HG02678 (cell line): ENCODE data around the gene IER2.
"Not testable (repeated sequence)": the region's sequence is repeated elsewhere in the genome, so short reads cannot be mapped to it uniquely, and the experiment has no call there.

Source experiments
- ATAC-seq: cut with Tn5 transposase; IDR thresholded peaks from one replicate; pipeline ENCODE4 v1.9.1; 2021; ENCODE audit warnings: mild to moderate bottlenecking, moderate library complexity; ENCODE audit not compliant: unreplicated experiment

IER2 gene

GRCh38 chr19:13138171-13138915 lies 11.9 kb upstream of the IER2 start:
- no peak for ATAC-seq

- ATAC-seq = no peak
Observed at GRCh38 chr19:13138916-13139198, 11.4 kb upstream of the IER2 start.

- ATAC-seq = no peak
Observed at GRCh38 chr19:13139633-13140311, 10.4 kb upstream of the IER2 start.

- ATAC-seq = no peak
Observed at GRCh38 chr19:13146763-13147563, 3.2 kb upstream of the IER2 start.

GRCh38 chr19:13149173-13149627 lies 1.0 kb upstream of the IER2 start:
- ATAC-seq = not testable (repeated sequence)

DNA sequence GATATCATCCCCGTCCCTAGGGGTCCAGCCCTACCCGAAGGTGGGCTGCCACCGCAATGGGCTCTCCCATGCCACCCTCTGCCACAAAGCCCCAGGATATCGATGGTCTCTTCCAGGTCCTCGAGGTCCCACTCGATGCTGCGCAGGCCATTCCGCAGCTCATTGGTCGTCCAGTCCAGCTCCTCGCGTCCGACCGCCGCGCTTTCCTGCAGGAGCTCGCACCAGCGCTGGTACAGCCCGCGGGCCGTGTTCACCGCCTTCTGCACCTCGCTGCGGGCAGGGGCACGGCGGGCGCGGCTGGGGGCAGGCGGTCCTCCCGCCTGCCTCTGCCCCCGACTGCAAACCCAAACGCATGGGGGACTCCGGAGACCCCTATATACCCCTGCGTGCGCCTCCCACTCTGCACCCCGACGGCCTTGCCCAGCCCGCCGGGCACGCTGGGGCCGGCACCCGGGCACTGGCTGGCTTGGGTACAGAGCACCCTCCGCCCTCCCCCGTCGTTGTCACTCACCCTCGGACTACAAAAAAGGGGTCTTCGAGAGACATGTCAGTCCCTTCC lies 504 bp upstream of the IER2 start:
- no peak for ATAC-seq

- no peak for ATAC-seq
Observed at GRCh38 chr19:13150931-13151604, 857 bp downstream of the IER2 start.

DNA sequence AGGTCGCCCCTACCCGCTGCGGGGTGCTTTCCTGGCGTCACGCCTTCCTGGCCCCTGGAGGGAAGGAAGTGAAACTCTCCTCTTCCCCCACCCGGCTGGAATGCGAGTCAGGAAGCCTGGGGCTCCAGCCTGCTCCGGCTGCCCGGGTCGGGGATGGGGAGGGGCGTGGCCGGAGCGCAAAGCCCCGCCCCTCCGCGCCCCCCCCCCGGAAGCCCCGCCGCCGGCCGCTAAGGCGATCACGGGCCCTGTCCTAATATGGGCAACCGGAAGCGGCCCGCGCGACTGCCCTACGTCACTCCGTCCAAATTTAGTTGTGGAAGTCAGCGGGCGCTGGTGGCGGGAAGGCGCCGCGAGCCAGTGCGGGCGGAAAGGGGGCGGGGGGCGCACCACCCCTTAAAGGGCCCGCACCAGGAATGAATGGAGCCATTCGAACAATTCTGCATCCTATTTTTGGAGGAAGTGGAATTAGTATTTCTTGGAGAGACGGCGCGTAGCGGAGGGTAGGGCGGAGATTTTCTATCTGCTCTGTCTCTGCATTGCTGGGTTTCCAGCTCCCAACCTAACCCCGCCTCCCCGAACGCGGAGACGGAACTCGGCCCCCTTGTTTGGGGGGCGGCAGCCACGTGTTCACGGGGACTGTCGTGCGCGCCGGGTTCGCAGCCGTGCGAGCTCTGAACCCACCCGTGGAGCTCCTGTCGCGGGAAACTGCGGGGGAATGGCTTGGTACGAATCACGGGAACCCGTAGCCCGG lies 1.6 kb downstream of the IER2 start:
- peak; percentile 42 for ATAC-seq

DNA sequence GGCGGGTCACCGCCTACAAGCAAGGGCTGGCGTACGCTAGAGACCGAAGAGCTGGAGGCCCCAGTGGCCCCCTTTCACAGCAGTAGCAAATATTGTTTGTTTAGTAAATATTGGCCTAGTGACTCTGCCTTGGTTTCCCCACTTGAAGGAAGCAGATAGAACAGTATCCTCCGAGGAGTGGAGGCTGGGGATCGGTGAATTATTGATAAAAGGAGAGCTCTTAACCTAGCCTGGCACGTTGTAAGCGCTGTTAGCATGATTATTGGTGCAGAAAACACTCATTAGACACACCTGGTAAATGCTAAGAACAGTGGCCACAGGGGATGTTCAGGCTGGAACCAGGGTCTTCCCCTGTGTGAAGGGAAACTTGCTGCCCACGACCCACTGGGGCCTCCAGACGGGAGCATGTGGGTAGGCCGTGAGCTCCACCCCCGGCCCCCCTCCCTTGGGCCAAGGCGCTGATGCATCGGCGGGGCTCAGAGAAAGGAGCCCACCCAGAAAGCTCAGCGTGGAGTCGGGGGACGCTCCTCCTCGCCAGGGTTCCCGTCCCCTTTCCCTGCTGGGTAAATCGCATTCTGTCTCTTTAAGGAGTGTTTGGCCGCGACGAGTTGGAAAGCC lies 2.3 kb downstream of the IER2 start:
- ATAC-seq = peak; percentile 4

- peak; percentile 31 for ATAC-seq
Observed at GRCh38 chr19:13152974-13153568, 2.9 kb downstream of the IER2 start.

GRCh38 chr19:13153569-13154240 lies 3.5 kb downstream of the IER2 start:
- no peak for ATAC-seq

- ATAC-seq = no peak
Observed at GRCh38 chr19:13154241-13154778, 4.1 kb downstream of the IER2 start.

DNA sequence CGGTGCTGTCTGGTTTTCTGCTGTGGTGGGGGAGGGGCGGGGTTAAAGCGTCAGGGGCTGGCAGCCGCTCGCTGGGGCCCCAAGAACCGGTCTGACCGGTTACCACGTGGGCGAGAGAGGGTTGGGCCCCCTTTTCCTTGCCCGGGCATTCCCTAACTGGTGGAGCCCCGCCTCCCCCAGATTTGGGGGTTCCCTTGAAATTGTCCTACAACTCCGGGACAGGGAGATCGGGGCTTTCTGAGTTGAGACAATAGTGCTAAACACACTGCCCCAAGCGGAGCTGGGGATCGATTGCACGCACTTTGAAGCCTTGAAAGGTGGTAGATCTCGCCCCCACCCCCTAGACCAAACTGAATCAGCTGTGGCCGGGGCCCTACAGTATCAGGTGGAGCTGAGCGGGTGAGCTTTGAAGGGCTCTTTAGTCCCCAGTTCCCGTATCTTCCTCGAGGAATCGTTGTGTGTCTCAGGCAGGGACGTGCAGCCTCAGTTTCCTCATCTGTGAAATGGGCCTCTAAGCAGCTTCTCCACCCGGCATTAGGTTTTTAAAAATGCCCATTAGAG lies 4.8 kb downstream of the IER2 start:
- no peak for ATAC-seq

GRCh38 chr19:13155472-13156359 lies 5.5 kb downstream of the IER2 start:
- peak; percentile 22 for ATAC-seq

DNA sequence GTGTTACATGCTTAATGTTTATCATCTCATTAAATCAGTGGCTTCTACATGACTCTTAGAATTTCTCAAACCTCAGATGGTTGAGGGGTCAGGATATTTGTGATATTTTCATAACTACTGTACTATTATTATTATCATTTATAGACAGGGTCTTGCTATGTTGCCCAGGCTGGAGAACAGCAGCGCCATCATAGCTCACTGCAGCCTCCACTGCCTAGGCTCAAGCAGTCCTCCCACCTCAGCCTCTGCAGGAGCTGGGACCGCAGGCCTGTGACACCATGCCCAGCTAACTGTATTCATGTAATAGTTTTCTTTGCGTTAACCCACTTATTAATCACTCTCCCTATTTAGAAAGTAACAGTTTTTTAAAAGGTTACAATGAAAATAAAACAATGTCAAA lies 9.5 kb downstream of the IER2 start:
- ATAC-seq = no peak

GRCh38 chr19:13160557-13160956 lies 10.3 kb downstream of the IER2 start:
- no peak for ATAC-seq
